ENCODE results near the gene PLEK2.

- peak; percentile 98 to 99 (median 99) for TF ChIP-seq CTCF (IDR thresholded peaks at IDR 0.05)
- TF ChIP-seq POLR2A (IDR thresholded peaks at IDR 0.05): peak; percentile 79
Observed at GRCh38 chr14:67359775-67360469, 52.0 kb downstream of the PLEK2 start, which contains the start of the genes ATP6V1D and EIF2S1.

Measured in right lobe of liver (tissue), 4 donors.